GM20431 (cell line): ENCODE measurements around the gene MAPK8IP1.

ENCODE experiments used
- in situ Hi-C: fragments of 300-500 bp; cut with MseI, MboI; formaldehyde crosslinking; loops from one replicate; pipeline ENCODE4 v1.15.0; 2020; ENCODE audit warnings: low sequenced_read_pairs; ENCODE audit not compliant: unreplicated experiment

The MAPK8IP1 gene

GRCh38 chr11:45933846-45934579, 48.6 kb downstream of the MAPK8IP1 start:
- in situ Hi-C loops = no loop called here

GRCh38 chr11:45934580-45935318, 49.3 kb downstream of the MAPK8IP1 start:
- in situ Hi-C loops = no loop called here

GRCh38 chr11:45935349-45936064, 50.1 kb downstream of the MAPK8IP1 start:
- in situ Hi-C loops = no loop called here

GRCh38 chr11:45936511-45937054, 51.1 kb downstream of the MAPK8IP1 start:
- in situ Hi-C loops = no loop called here

- in situ Hi-C loops = no loop called here
Observed at GRCh38 chr11:45937916-45938315, 52.5 kb downstream of the MAPK8IP1 start.

- in situ Hi-C loops = no loop called here
Observed at GRCh38 chr11:45939836-45940235, 54.4 kb downstream of the MAPK8IP1 start.

- in situ Hi-C loops = no loop called here
Observed at GRCh38 chr11:45941285-45941684, 55.8 kb downstream of the MAPK8IP1 start.

- in situ Hi-C loops = no loop called here
Observed at GRCh38 chr11:45942381-45942780, 56.9 kb downstream of the MAPK8IP1 start.

- in situ Hi-C loops = no loop called here
Observed at GRCh38 chr11:45945397-45945999, 60.0 kb downstream of the MAPK8IP1 start.

- in situ Hi-C loops = no loop called here
Observed at GRCh38 chr11:45947885-45948284, 62.4 kb downstream of the MAPK8IP1 start.

- in situ Hi-C loops = no loop called here
Observed at GRCh38 chr11:45948356-45948755, 62.9 kb downstream of the MAPK8IP1 start.

- in situ Hi-C loops = no loop called here
Observed at GRCh38 chr11:45949992-45950407, 64.5 kb downstream of the MAPK8IP1 start.
